HL-60 (cell line): Measurements from ENCODE around the gene TMEM154.
A peak's percentile ranks its signal among the peaks of the same experiment; 100 is the strongest.

ENCODE experiments used
- CTCF ChIP-seq: IDR thresholded peaks from one replicate; pipeline ENCODE4 v1.5.1; 2011; ENCODE audit warnings: low read length, control low read depth, inconsistent platforms; ENCODE audit not compliant: insufficient read depth
- GABPA ChIP-seq: IDR thresholded peaks from 2 replicates; pipeline ENCODE4 v1.6.1; 2012; ENCODE audit warnings: low read depth
- POLR2AphosphoS5 ChIP-seq: IDR thresholded peaks from 2 replicates; pipeline ENCODE4 v1.6.1; 2012; ENCODE audit warnings: low read depth
- SPI1 ChIP-seq: IDR thresholded peaks from 2 replicates; pipeline ENCODE4 v1.6.1; 2012; ENCODE audit warnings: low read depth, mild to moderate bottlenecking, borderline replicate concordance
- TF ChIP-seq, protein P1 (sequence below): IDR thresholded peaks from 2 replicates; pipeline ENCODE4 v1.6.1; 2012; ENCODE audit warnings: low read depth; ENCODE audit not compliant: insufficient replicate concordance

DNA sequence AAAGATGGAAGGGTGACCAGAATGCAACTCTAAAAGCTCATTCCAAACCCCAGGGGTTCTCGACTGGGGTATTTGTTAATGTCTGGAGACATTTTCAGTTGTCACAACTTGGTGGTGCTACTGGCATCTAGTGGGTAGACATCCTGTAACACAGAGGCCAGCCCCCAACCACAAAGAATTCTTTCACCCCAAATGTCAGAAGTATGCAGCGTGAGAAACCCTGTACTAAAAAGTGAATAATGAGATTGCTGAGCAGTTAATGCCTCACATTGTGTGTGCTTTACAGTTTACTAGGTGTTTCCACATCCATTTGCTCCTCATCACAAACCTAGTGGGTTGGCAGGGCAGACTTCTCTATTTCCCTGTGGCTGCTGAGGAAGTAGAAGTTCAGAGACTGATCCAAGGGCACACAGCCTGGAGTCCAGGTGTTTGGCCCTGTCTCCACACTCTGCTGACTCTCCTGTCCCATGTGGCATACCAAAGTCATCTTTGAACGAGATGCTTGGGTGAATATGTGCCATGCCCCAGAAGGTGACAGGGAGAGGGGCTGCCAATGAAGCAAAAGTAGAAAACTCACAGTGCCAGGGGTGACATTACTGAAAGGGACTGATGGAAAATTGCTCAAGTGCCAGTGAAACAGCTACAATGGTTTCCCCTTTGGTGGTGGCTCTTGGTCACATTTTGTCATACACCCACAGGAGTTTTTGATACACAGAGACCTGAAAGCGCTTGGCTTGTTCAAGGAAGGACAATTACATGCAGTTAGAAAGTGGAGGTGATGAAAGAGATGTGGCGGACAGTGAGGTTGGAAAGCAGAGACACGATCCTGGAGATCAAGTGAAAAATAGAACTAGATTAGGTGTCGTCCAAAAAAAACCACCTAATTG is 10.1 kb upstream of the TMEM154 start:
- no peak for TF ChIP-seq CTCF
- TF ChIP-seq, protein P1, sequence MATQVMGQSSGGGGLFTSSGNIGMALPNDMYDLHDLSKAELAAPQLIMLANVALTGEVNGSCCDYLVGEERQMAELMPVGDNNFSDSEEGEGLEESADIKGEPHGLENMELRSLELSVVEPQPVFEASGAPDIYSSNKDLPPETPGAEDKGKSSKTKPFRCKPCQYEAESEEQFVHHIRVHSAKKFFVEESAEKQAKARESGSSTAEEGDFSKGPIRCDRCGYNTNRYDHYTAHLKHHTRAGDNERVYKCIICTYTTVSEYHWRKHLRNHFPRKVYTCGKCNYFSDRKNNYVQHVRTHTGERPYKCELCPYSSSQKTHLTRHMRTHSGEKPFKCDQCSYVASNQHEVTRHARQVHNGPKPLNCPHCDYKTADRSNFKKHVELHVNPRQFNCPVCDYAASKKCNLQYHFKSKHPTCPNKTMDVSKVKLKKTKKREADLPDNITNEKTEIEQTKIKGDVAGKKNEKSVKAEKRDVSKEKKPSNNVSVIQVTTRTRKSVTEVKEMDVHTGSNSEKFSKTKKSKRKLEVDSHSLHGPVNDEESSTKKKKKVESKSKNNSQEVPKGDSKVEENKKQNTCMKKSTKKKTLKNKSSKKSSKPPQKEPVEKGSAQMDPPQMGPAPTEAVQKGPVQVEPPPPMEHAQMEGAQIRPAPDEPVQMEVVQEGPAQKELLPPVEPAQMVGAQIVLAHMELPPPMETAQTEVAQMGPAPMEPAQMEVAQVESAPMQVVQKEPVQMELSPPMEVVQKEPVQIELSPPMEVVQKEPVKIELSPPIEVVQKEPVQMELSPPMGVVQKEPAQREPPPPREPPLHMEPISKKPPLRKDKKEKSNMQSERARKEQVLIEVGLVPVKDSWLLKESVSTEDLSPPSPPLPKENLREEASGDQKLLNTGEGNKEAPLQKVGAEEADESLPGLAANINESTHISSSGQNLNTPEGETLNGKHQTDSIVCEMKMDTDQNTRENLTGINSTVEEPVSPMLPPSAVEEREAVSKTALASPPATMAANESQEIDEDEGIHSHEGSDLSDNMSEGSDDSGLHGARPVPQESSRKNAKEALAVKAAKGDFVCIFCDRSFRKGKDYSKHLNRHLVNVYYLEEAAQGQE = no peak
- no peak for TF ChIP-seq POLR2AphosphoS5
- no peak for TF ChIP-seq GABPA
- peak; percentile 79 for TF ChIP-seq SPI1
